GM12878 (cell line): Measurements from ENCODE around the gene EYS.

Experiments
- EZH2 ChIP-seq: IDR thresholded peaks from 2 replicates; pipeline ENCODE4 v1.6.1; 2012; ENCODE audit warnings: low read depth, mild to moderate bottlenecking, control low read depth, inconsistent platforms, low read length, borderline replicate concordance; ENCODE audit not compliant: control insufficient read depth
- FOXM1 ChIP-seq: IDR thresholded peaks from 2 replicates; pipeline ENCODE4 v1.6.1; 2012; ENCODE audit warnings: low read depth, mild to moderate bottlenecking, inconsistent platforms, low read length, moderate library complexity
- NFIC ChIP-seq: IDR thresholded peaks from 2 replicates; pipeline ENCODE4 v1.6.1; 2012; ENCODE audit warnings: low read depth, mild to moderate bottlenecking, inconsistent platforms, low read length, moderate library complexity
- NR2F1 ChIP-seq: fragments of 450-650 bp; conservative IDR thresholded peaks from 2 replicates; pipeline ENCODE4 v1.6.1; 2017; ENCODE audit warnings: mild to moderate bottlenecking
- PKNOX1 ChIP-seq: fragments of 450-650 bp; IDR thresholded peaks from 2 replicates; pipeline ENCODE4 v1.6.1; 2016; ENCODE audit warnings: mild to moderate bottlenecking
- POLR2AphosphoS2 ChIP-seq: IDR thresholded peaks from 2 replicates; pipeline ENCODE4 v1.6.1; 2011; ENCODE audit warnings: low read depth, mild to moderate bottlenecking, low read length, improper control_type of control experiment, moderate library complexity
- POLR2AphosphoS5 ChIP-seq: IDR thresholded peaks from 2 replicates; pipeline ENCODE4 v1.6.1; 2011; ENCODE audit warnings: mild to moderate bottlenecking, low read length, inconsistent platforms
- RFX5 ChIP-seq: IDR thresholded peaks from 2 replicates; pipeline ENCODE4 v1.6.1; 2011; ENCODE audit warnings: low read depth, low read length, improper control_type of control experiment
- SIN3A ChIP-seq: IDR thresholded peaks from 2 replicates; pipeline ENCODE4 v1.6.1; 2012; ENCODE audit warnings: low read depth, low read length, improper control_type of control experiment
- SP1 ChIP-seq: IDR thresholded peaks from one replicate; pipeline ENCODE4 v1.6.1; 2011; ENCODE audit warnings: low read depth, low read length
- SREBF1 ChIP-seq: IDR thresholded peaks from 2 replicates; pipeline ENCODE4 v1.6.1; 2012; ENCODE audit warnings: mild to moderate bottlenecking, low read length
- TF ChIP-seq, protein P1 (sequence below), 3 experiments: IDR thresholded peaks in 2 of 3; conservative IDR thresholded peaks in 1 of 3; 2 replicates each; pipeline ENCODE4 v1.5.1; 2011; ENCODE audit warnings: low read depth in 3 of 3, low read length in 3 of 3, mild to moderate bottlenecking in 3 of 3, control low read depth in 2 of 3, moderate library complexity in 2 of 3, inconsistent platforms in 1 of 3, mixed read lengths in 1 of 3; ENCODE audit not compliant: control insufficient read depth in 2 of 3, insufficient read depth in 1 of 3; ENCODE audit errors: extremely low read depth in 1 of 3

GRCh38 chr6:63856271-63856670 is 1850.8 kb downstream of the EYS start:
- no peak for TF ChIP-seq NFIC
- TF ChIP-seq, protein P1, sequence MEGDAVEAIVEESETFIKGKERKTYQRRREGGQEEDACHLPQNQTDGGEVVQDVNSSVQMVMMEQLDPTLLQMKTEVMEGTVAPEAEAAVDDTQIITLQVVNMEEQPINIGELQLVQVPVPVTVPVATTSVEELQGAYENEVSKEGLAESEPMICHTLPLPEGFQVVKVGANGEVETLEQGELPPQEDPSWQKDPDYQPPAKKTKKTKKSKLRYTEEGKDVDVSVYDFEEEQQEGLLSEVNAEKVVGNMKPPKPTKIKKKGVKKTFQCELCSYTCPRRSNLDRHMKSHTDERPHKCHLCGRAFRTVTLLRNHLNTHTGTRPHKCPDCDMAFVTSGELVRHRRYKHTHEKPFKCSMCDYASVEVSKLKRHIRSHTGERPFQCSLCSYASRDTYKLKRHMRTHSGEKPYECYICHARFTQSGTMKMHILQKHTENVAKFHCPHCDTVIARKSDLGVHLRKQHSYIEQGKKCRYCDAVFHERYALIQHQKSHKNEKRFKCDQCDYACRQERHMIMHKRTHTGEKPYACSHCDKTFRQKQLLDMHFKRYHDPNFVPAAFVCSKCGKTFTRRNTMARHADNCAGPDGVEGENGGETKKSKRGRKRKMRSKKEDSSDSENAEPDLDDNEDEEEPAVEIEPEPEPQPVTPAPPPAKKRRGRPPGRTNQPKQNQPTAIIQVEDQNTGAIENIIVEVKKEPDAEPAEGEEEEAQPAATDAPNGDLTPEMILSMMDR (IDR thresholded peaks at IDR 0.05 in 2 of 3, conservative IDR thresholded peaks at IDR 0.05 in 1 of 3; ENCODE audit: control insufficient read depth in 2 of 3, extremely low read depth in 1 of 3, insufficient read depth in 1 of 3, low read depth in 3 of 3, low read length in 3 of 3), result no peak
- TF ChIP-seq SIN3A, result no peak
- no peak for TF ChIP-seq POLR2AphosphoS5
- TF ChIP-seq RFX5, result no peak
- TF ChIP-seq EZH2, result no peak
- TF ChIP-seq SREBF1, result no peak
- no peak for TF ChIP-seq POLR2AphosphoS2
- no peak for TF ChIP-seq NR2F1
- no peak for TF ChIP-seq FOXM1
- no peak for TF ChIP-seq PKNOX1
- TF ChIP-seq SP1, result no peak
